SK-N-SH (cell line): ENCODE measurements around the gene ANP32A. TPM values are rescaled to one million over a fixed set of nuclear protein-coding genes. Genes with fewer than 3 reads are reported as not detected.

ENCODE experiments used
- CTCF ChIA-PET: fragments of 300-600, 350-600 bp; formaldehyde crosslinking; extraction: SDS; loops from one replicate; lab custom pipeline; 2021; lab: Yijun Ruan, JAX
- POLR2A ChIA-PET: fragments of 350-600 bp; sonication (Branson Sonifier 250); formaldehyde crosslinking; extraction: SDS; loops from one replicate; lab custom pipeline; 2020; ENCODE audit warnings: antibody characterized with exemption, inconsistent platforms; lab: Yijun Ruan, JAX
- DNase-seq: peaks from one replicate; pipeline ENCODE4 v3.0.0; 2012
- H2AFZ ChIP-seq: fragments of 200-600 bp; sonication (generic); 2 replicates; pipeline ENCODE4 v1.8.1; 2016; ENCODE audit warnings: antibody characterized with exemption, mild to moderate bottlenecking, low read depth
- H3F3A ChIP-seq: fragments of 200-600 bp; sonication (generic); replicated peaks from 2 replicates; pipeline ENCODE3; 2016; ENCODE audit warnings: antibody characterized with exemption, mild to moderate bottlenecking; ENCODE audit not compliant: insufficient read depth
- H3K27ac ChIP-seq, 2 experiments: fragments of 200-500 bp in 1 of 2; fragments of 200-600 bp in 1 of 2; sonication (Bioruptor generic) in 1 of 2; sonication (generic), shearing (Covaris generic) in 1 of 2; 2 replicates each; pipeline versions ENCODE4 v1.5.1 to v1.6.1; 2014 to 2016; ENCODE audit warnings: low read depth in 2 of 2, inconsistent platforms in 1 of 2, low read length in 1 of 2, mild to moderate bottlenecking in 1 of 2, mixed read lengths in 1 of 2
- H3K27me3 ChIP-seq: fragments of 200-600 bp; sonication (generic), shearing (Covaris generic); 2 replicates; pipeline ENCODE4 v1.6.1; 2016; ENCODE audit warnings: mixed run types; ENCODE audit not compliant: insufficient read depth
- H3K36me3 ChIP-seq, 2 experiments: fragments of 200-500 bp in 1 of 2; fragments of 200-600 bp in 1 of 2; sonication (Bioruptor generic) in 1 of 2; sonication (generic) in 1 of 2; replicated peaks in 1 of 2; 2 replicates each; pipeline versions ENCODE3 to v1.5.1; 2014 to 2016; ENCODE audit warnings: low read length in 1 of 2, mild to moderate bottlenecking in 1 of 2; ENCODE audit not compliant: insufficient read depth in 2 of 2, control insufficient read depth in 1 of 2
- H3K4me1 ChIP-seq, 2 experiments: fragments of 200-500 bp in 1 of 2; fragments of 200-600 bp in 1 of 2; sonication (Bioruptor generic) in 1 of 2; sonication (generic), shearing (Covaris generic) in 1 of 2; 2 replicates each; pipeline versions ENCODE4 v1.5.1 to v1.6.1; 2014 to 2016; ENCODE audit warnings: low read depth in 1 of 2, low read length in 1 of 2, mixed run types in 1 of 2; ENCODE audit not compliant: insufficient read depth in 2 of 2, control insufficient read depth in 1 of 2
- H3K4me2 ChIP-seq: fragments of 200-600 bp; sonication (generic), shearing (Covaris generic); 2 replicates; pipeline ENCODE4 v1.6.1; 2017; ENCODE audit warnings: mixed run types
- H3K4me3 ChIP-seq, 2 experiments: fragments of 200-500 bp in 1 of 2; fragments of 200-600 bp in 1 of 2; sonication (Bioruptor generic) in 1 of 2; sonication (generic), shearing (Covaris generic) in 1 of 2; 2 replicates each; pipeline versions ENCODE4 v1.5.1 to v1.8.1; 2014 to 2016; ENCODE audit warnings: low read depth in 2 of 2, inconsistent platforms in 1 of 2, low read length in 1 of 2, mild to moderate bottlenecking in 1 of 2, mixed read lengths in 1 of 2, moderate library complexity in 1 of 2
- H3K79me2 ChIP-seq: fragments of 200-600 bp; sonication (generic); 2 replicates; pipeline ENCODE4 v1.8.1; 2017; ENCODE audit warnings: mild to moderate bottlenecking; ENCODE audit not compliant: insufficient read depth
- H3K9ac ChIP-seq: fragments of 200-600 bp; sonication (generic); 2 replicates; pipeline ENCODE4 v1.6.1; 2017; ENCODE audit warnings: mixed run types
- H3K9me2 ChIP-seq: fragments of 200-600 bp; sonication (generic); 2 replicates; pipeline ENCODE4 v1.6.1; 2017; ENCODE audit warnings: mixed run types
- H3K9me3 ChIP-seq: fragments of 200-600 bp; sonication (generic); 2 replicates; pipeline ENCODE4 v1.6.1; 2017; ENCODE audit warnings: mixed run types, mild to moderate bottlenecking, moderate library complexity
- H4K20me1 ChIP-seq: fragments of 200-600 bp; sonication (generic); 2 replicates; pipeline ENCODE4 v1.6.1; 2017; ENCODE audit warnings: mild to moderate bottlenecking, mixed run types; ENCODE audit not compliant: insufficient read depth
- EP300 ChIP-seq, 2 experiments: IDR thresholded peaks; 2 replicates each; pipeline versions ENCODE4 v1.4.0 to v1.6.1; 2012; ENCODE audit warnings: borderline replicate concordance in 1 of 2, low read depth in 1 of 2, low read length in 1 of 2
- FOXM1 ChIP-seq: IDR thresholded peaks from 2 replicates; pipeline ENCODE4 v1.4.0; 2012; ENCODE audit warnings: low read depth, mild to moderate bottlenecking
- GABPA ChIP-seq: IDR thresholded peaks from 2 replicates; pipeline ENCODE4 v1.4.0; 2012; ENCODE audit warnings: low read depth, mild to moderate bottlenecking
- GATA2 ChIP-seq: sonication (generic); formaldehyde crosslinking; IDR thresholded peaks from 2 replicates; pipeline ENCODE4 v1.5.0; 2020; ENCODE audit warnings: mild to moderate bottlenecking, missing genetic modification reagents
- JUND ChIP-seq: IDR thresholded peaks from 2 replicates; pipeline ENCODE4 v1.4.0; 2012
- MEF2A ChIP-seq: IDR thresholded peaks from 2 replicates; pipeline ENCODE4 v1.4.0; 2012; ENCODE audit warnings: low read depth, borderline replicate concordance
- MXI1 ChIP-seq: IDR thresholded peaks from 2 replicates; pipeline ENCODE4 v1.6.1; 2012; ENCODE audit warnings: mild to moderate bottlenecking, low read depth, low read length, improper control_type of control experiment
- NRF1 ChIP-seq: IDR thresholded peaks from 2 replicates; pipeline ENCODE4 v1.6.1; 2012; ENCODE audit warnings: low read depth, mild to moderate bottlenecking, low read length
- RFX5 ChIP-seq: IDR thresholded peaks from 2 replicates; pipeline ENCODE4 v1.6.1; 2012; ENCODE audit warnings: mild to moderate bottlenecking, improper control_type of control experiment, low read length
- RXRA ChIP-seq: IDR thresholded peaks from 2 replicates; pipeline ENCODE4 v1.4.0; 2012; ENCODE audit warnings: low read depth, mild to moderate bottlenecking, borderline replicate concordance
- SIN3A ChIP-seq: IDR thresholded peaks from 2 replicates; pipeline ENCODE4 v1.6.1; 2012; ENCODE audit warnings: low read depth, mild to moderate bottlenecking, low read length, moderate library complexity, borderline replicate concordance
- SMC3 ChIP-seq: IDR thresholded peaks from 2 replicates; pipeline ENCODE4 v1.6.1; 2012; ENCODE audit warnings: low read depth, low read length, improper control_type of control experiment
- TAF1 ChIP-seq: IDR thresholded peaks from 2 replicates; pipeline ENCODE4 v1.6.1; 2012; ENCODE audit warnings: low read depth, mild to moderate bottlenecking, low read length, moderate library complexity, borderline replicate concordance
- TCF12 ChIP-seq: IDR thresholded peaks from 2 replicates; pipeline ENCODE4 v1.4.0; 2012
- TEAD4 ChIP-seq: IDR thresholded peaks from 2 replicates; pipeline ENCODE4 v1.4.0; 2012; ENCODE audit warnings: mild to moderate bottlenecking, borderline replicate concordance; ENCODE audit not compliant: insufficient read depth
- WGBS: methylation state at CpG from one replicate; pipeline ENCODE4 v1.1.6; 2017; ENCODE audit warnings: low lambda C conversion rate; 5-methylcytosine and 5-hydroxymethylcytosine counted together
- polyA plus RNA-seq, 3 experiments: library from polyadenylated mRNA; depleted of rRNA; stranded (reverse); fragments of >200 nt; gene quantifications; 2 replicates each; pipeline ENCODE4 v1.2.3, GENCODE V29; 2012
- TF ChIP-seq, protein P1 (sequence below): IDR thresholded peaks from 2 replicates; pipeline ENCODE4; 2012
- TF ChIP-seq, protein P2 (sequence below): IDR thresholded peaks from 2 replicates; pipeline ENCODE4 v1.4.0; 2012; ENCODE audit warnings: low read depth

ANP32A gene
- polyA plus RNA-seq, 1 of the 3 experiments (the other 2 are of a cell fraction): 58.4 TPM

- TF ChIP-seq, protein P1, sequence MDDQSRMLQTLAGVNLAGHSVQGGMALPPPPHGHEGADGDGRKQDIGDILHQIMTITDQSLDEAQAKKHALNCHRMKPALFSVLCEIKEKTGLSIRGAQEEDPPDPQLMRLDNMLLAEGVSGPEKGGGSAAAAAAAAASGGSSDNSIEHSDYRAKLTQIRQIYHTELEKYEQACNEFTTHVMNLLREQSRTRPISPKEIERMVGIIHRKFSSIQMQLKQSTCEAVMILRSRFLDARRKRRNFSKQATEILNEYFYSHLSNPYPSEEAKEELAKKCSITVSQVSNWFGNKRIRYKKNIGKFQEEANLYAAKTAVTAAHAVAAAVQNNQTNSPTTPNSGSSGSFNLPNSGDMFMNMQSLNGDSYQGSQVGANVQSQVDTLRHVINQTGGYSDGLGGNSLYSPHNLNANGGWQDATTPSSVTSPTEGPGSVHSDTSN: no peak
Observed at GRCh38 chr15:68842958-68843357, 22.3 kb upstream of the ANP32A start (continued).

DNA sequence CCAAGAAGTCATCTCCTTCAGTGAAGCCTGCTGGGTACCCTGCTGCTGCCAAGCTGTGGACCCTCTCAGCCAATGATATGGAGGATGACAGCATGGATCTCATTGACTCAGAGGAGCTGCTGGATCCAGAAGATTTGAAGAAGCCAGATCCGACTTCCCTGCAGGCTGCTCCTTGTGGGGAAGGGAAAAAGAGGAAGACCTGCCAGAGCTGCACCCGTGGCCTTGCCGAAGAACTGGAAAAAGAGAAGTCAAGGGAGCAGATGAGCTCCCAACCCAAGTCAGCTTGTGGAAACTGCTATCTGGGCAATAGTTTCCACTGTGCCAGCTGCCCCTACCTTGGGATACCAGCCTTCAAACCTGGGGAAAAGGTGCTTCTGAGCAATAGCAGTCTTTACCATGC, 13.7 kb upstream of the ANP32A start:
- TF ChIP-seq, protein P2, sequence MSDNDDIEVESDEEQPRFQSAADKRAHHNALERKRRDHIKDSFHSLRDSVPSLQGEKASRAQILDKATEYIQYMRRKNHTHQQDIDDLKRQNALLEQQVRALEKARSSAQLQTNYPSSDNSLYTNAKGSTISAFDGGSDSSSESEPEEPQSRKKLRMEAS: no peak
- TF ChIP-seq RXRA: no peak
- no peak for TF ChIP-seq FOXM1
- TF ChIP-seq GABPA: no peak
- no peak for TF ChIP-seq EP300 (IDR thresholded peaks at IDR 0.05; ENCODE audit: borderline replicate concordance in 1 of 2, low read depth in 1 of 2, low read length in 1 of 2)
- no peak for TF ChIP-seq TAF1
- no peak for TF ChIP-seq SIN3A
- no peak for TF ChIP-seq MXI1
- no peak for TF ChIP-seq TEAD4
- TF ChIP-seq RFX5: no peak
- no peak for TF ChIP-seq SMC3
- TF ChIP-seq TCF12: no peak
- no peak for TF ChIP-seq GATA2
- no peak for TF ChIP-seq JUND
- TF ChIP-seq, protein P1: no peak
- no peak for TF ChIP-seq NRF1
- no peak for TF ChIP-seq MEF2A
- TF ChIP-seq, all 33 proteins: peak for 0
- WGBS: 66% methylated on average over 3 of the region's 3 CpGs
- ChIA-PET POLR2A (no interaction called here), CTCF (interaction anchor here (0.5 to 1.8 kb wide), 4 partner anchors 10 to 350 kb away, joined by 3 to 10 read pairs (median 4); no protein-coding TSS in a partner anchor)
- no peaks in the 10 kb centered on the region for H3K36me3 ChIP-seq
- no peak overlapping the region for H2AFZ ChIP-seq
- H3F3A ChIP-seq: no peaks in the 10 kb centered on the region
- H3K9ac ChIP-seq: no peak overlapping the region
- no peaks in the 10 kb centered on the region for H3K79me2 ChIP-seq
- H3K27me3 ChIP-seq: peaks cover 7% of the 10 kb centered on the region
- H3K4me1 ChIP-seq: peaks cover 0 to 12% of the 10 kb centered on the region in 2 experiments; a peak in 1 of 4 replicates
- H3K27ac ChIP-seq: peak overlapping the region in 1 of 2 experiments; percentile 24; a peak in 1 of 4 replicates
- no peak for DNase-seq
- no peaks in the 10 kb centered on the region for H3K9me2 ChIP-seq
- H3K4me3 ChIP-seq: no peak overlapping the region
- no peak overlapping the region for H3K4me2 ChIP-seq
- H4K20me1 ChIP-seq: no peaks in the 10 kb centered on the region
- no peaks in the 10 kb centered on the region for H3K9me3 ChIP-seq
